GM19455 (cell line): ENCODE measurements around the gene CFAP43.

Experiments used
- ATAC-seq: cut with Tn5 transposase; IDR thresholded peaks from one replicate; pipeline ENCODE4 v1.9.1; 2021; ENCODE audit not compliant: unreplicated experiment

The CFAP43 gene

GRCh38 chr10:104101902-104102301 lies 130.3 kb downstream of the CFAP43 start:
- ATAC-seq = no peak

- no peak for ATAC-seq
These were observed 131.4 kb downstream of the CFAP43 start for GRCh38 chr10:104100795-104101194.

- ATAC-seq = no peak
These were observed 132.2 kb downstream of the CFAP43 start for GRCh38 chr10:104099941-104100340.

GRCh38 chr10:104099269-104099668 lies 132.9 kb downstream of the CFAP43 start:
- ATAC-seq = no peak

GRCh38 chr10:104098358-104098925 lies 133.7 kb downstream of the CFAP43 start:
- ATAC-seq = no peak

GRCh38 chr10:104096692-104097091 lies 135.5 kb downstream of the CFAP43 start:
- no peak for ATAC-seq

- ATAC-seq = no peak
These were observed 139.4 kb downstream of the CFAP43 start for GRCh38 chr10:104092749-104093148.

- ATAC-seq = no peak
These were observed 141.6 kb downstream of the CFAP43 start for GRCh38 chr10:104090611-104091010.

- no peak for ATAC-seq
These were observed 142.5 kb downstream of the CFAP43 start for GRCh38 chr10:104089621-104090020.

- ATAC-seq = no peak
These were observed 143.9 kb downstream of the CFAP43 start for GRCh38 chr10:104088239-104088638.

GRCh38 chr10:104085801-104086400 lies 146.3 kb downstream of the CFAP43 start, which contains the start of gene COL17A1:
Gene COL17A1 (minus strand): TSS chr10:104085880. CDS start chr10:104080673, 5,207 bp downstream.
- no peak for ATAC-seq

- no peak for ATAC-seq
These were observed 147.6 kb downstream of the CFAP43 start for GRCh38 chr10:104084482-104085142.

- ATAC-seq = no peak
These were observed 150.2 kb downstream of the CFAP43 start for GRCh38 chr10:104081998-104082397.

GRCh38 chr10:104080762-104081161 lies 151.4 kb downstream of the CFAP43 start:
- ATAC-seq = no peak
